Pulmonary artery endothelial cell (primary cell): Measurements from ENCODE around the gene TIMM10B. TPM values are rescaled to one million over a fixed set of nuclear protein-coding genes. Genes with fewer than 3 reads are reported as not detected.

Experiments
- DNase-seq: peaks from one replicate; pipeline ENCODE4 v3.0.0-alpha.2; 2011; ENCODE audit warnings: low read depth, low spot score
- total RNA-seq: library from RNA; depleted of rRNA; stranded (reverse); fragments of >200 nt; gene quantifications from 2 replicates; pipeline ENCODE4 v1.2.3, GENCODE V29; 2014

The TIMM10B gene
- total RNA-seq, 1 donor from 2014 or later, result 23.4 TPM

DNA sequence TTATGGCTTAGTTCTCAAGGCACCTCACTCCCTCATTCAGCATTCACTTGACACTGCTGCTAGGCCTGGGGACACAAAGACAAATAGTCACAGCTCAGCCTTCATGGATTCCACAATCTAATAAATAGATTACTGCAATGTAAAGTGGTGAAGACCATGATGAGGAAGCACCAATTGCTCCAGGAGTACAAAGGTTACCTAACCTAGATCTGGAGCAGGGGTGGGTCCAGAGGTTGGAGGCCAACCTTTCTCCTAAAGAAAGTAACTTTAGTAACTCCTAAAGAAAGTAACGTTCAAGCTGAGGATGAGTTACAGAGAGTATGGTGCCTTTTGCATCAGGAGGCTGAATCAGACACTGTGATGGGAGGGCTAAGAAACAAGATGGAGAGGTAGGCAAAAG lies 11.7 kb upstream of the TIMM10B start:
- DNase-seq, result no peak

- DNase-seq, result no peak
Measured at GRCh38 chr11:6472934-6473333, 8.4 kb upstream of the TIMM10B start.

DNA sequence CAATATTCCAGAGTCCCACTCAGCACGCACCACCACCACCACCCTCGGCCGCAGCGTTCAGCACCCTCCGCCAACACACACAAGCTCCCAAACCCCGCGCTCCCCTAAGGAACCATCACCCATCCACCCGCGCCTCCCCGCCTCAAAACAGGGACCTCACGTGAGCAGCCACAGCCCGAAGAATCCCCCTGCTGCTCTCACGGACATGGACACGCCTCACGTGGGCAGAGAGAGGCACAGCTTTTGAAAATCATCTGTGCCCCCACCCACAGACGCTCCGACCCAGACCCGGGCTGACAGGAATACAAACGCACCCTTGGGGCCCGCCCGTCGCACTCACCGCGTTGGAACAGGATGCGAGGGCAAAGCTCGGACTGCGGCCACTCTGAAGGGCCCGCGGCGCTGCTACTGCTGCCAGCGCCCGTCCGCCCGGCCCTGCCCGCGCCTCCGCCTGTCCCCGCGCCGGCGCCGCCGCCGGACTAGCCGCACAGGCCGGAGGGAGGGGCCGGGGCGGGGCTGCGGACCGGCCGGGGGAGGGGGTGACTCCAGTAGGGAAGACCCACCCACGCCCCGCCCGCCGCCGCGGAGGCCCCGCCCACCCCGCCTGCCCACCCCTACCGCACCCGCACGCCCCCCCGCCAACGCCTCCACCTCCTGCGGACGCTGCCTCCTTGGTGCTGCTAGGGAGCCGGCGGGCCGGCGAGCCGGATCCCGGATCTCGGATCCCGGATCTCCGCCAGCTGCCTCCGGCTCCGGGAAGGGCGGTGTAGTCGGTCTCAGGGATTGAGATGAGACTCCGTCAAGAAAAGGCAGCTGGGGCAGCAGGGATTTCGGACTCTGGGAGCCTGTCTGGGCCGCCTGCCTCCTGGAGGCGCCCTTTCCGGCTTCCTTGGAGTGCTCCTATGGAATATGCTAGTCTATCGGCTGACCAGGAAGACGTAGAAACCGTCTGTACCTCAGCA lies 7.6 kb upstream of the TIMM10B start, which contains the start of gene TRIM3:
Gene TRIM3, minus strand, starts transcription at position 491 of the 962 bp plus-strand sequence. CDS start 8,246 bp downstream, outside the sequence.
- peak; percentile 55 for DNase-seq

DNA sequence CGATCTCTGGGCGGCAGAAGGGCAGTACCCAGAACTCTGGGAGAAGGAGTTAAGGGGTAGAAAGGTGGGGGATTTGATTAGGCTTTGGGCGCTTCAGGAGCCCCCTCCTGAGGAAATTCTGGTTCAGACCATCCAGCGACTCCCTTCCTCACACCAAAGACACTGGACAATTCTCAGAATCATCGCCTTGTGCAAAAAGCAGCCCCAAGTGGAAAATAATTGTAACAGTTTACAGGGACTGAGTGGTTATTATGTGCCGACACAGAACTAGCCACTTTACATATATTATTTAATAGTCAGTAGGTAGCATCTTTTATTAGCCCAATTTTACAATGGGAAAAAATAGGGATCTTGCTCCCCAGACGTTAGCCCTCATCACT lies 6.9 kb upstream of the TIMM10B start:
- no peak for DNase-seq

GRCh38 chr11:6474806-6475500 lies 6.3 kb upstream of the TIMM10B start:
- DNase-seq, result no peak

- no peak for DNase-seq
Measured at GRCh38 chr11:6475936-6476335, 5.4 kb upstream of the TIMM10B start.

- DNase-seq, result no peak
Measured at GRCh38 chr11:6476571-6476970, 4.7 kb upstream of the TIMM10B start.

- DNase-seq, result no peak
Measured at GRCh38 chr11:6480299-6480914, 894 bp upstream of the TIMM10B start.

DNA sequence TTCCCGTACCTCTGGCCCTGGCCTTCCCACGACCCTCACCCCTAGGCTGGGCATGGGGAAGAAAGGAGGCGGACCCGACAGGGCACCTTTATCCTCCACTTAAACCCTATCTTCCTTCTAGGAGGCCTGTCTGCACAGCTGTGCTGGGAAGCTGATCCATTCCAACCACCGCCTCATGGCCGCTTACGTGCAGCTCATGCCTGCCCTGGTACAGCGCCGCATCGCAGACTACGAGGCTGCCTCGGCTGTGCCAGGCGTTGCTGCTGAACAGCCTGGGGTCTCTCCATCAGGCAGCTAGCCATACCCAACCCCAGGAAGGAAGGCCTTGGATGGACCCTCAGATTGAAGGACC lies 599 bp downstream of the TIMM10B start:
- DNase-seq, result no peak

GRCh38 chr11:6482441-6482840 lies 1.1 kb downstream of the TIMM10B start:
- no peak for DNase-seq

DNA sequence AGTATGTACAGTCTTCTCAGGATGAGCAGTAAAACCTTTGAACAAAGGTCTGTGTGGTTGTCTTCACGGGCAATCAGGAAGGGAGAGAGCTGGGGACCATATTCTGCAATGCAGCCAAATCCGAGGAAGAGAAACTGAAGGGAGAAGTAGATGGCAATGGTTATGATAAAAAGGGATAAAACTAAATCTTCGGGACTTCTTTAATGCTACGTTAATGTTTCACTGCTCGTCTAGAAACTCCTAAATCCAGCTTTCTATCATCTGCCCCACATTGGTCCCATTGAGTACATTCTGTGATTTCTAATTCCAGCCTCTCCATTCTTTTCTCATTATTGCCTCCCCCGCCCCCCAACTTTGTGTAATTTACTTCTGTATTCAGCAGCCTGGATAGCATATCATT lies 1.7 kb downstream of the TIMM10B start:
- no peak for DNase-seq

DNA sequence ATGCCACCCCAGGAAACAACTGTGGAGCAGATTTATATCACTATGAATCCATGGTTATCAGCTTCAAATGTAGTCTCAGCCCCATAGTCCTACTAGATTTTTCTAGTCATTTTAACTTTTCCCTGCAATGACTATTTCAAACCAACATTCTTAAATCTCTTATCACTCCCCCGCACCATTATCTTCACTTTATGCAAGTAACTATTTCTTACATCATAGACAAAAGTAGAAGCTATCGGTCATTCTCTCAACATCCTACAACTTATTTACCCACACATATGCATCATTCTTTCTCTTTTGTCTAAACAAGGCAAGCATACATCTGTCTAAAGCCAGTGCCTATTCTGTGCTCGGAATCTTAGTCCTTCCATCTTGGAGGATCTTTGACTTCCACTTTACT lies 4.4 kb downstream of the TIMM10B start:
- no peak for DNase-seq

GRCh38 chr11:6486256-6486655 lies 5.0 kb downstream of the TIMM10B start:
- DNase-seq, result no peak

GRCh38 chr11:6486938-6487337 lies 5.6 kb downstream of the TIMM10B start:
- no peak for DNase-seq

DNA sequence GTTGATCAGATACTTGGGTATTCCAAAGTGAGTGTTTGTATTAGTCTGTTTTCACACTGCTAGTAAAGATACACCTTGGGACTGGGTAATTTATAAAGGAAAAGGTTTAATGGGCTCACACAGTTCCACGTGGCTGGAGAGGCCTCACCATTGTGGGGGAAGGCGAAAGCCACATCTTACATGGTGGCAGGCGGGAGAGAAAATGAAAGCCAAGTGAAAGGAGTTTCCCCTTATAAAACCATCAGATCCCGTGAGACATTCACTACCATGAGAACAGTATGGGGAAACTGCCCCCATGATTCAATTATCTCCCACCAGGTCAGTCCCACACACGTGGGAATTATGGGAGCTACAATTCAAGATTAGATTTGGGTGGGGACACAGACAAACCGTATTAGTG lies 7.0 kb downstream of the TIMM10B start:
- DNase-seq, result no peak

GRCh38 chr11:6488821-6489220 lies 7.5 kb downstream of the TIMM10B start:
- no peak for DNase-seq

- no peak for DNase-seq
Measured at GRCh38 chr11:6489306-6489705, 8.0 kb downstream of the TIMM10B start.

DNA sequence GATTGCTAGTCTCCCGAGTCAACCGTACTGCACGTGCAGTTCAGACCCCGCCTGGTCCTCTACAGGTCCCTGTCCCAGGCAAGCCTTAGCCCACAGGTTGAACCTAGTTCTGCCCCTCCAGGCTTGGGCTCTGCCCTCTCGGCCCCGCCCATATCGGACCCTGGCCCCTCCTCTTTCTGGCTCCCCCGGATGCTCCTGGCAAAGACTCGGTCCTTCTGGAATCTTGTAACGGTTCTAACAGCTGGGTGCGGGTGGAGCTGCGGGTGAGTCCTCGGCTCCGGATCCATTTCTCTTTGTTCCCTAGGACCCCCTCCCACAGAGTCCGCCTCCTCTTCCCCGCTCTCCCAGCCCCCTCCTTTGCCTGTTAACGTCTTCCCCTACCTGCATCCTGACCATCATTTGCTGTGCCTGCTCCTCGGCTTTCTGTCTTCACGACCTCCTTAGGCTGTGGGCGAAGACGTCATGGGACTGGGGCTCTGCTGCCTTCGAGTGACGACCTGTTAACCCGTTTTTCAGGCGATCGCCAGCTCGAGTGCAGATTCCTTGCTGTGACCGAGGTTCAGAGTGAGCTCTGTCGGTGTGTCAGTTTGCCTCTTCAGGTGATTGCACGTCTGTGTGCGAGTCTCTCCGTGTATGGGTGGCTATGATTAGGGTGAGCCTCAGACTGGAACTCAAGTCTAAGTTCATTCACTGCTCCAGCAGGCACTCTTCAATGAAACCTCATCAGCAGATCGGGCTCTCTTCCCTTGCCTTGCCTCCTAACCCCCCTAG lies 16.0 kb downstream of the TIMM10B start, which contains the start of gene DNHD1:
Gene DNHD1, plus strand, starts transcription at position 212 of the 771 bp plus-strand sequence. CDS start 936 bp downstream, outside the sequence.
- no peak for DNase-seq

DNA sequence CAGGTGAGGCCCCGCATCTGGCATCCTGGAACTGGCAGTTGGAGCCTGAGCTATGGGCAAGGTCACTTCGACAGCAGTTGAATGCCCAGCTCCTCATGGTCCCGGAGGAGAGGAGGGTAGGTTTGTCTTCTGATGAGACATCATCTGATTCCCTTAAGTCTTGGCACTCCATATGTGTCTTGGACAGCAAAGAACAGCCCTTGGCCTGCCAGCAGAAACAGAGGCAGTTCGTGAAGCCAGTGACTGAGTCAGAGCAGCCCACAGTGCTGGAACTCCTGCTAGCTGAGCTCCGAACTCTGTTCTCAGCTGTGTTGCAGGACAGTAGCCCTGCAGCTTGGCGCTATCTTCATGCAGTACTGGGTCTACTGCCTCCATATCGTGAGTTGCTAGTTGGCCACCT lies 16.8 kb downstream of the TIMM10B start:
- DNase-seq, result no peak

GRCh38 chr11:6498544-6498943 lies 17.2 kb downstream of the TIMM10B start:
- DNase-seq, result no peak

DNA sequence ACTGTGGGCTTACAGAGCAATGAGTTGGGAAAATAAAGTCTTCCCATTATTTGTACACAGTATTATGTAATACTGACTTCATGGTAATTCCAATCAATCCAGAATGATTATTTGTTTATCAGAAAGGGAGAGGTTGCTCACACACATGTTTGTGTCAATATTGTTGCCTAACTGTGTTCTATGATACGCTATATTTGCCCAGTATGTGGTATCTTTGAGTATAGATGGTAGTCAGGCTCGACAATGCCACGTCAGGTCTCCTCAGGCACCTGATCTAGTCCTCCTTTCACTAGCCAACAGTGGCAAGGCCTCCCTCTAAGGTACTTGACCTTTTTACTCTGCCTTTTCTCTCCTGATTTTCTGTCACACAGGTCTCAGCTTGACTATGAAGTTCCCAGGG lies 21.1 kb downstream of the TIMM10B start:
- DNase-seq, result no peak
